Amniotic stem cell (primary cell): ENCODE results near the gene ZNF286A.
"Not testable (repeated sequence)": the region's sequence is repeated elsewhere in the genome, so short reads cannot be mapped to it uniquely, and the experiment has no call there.

Source experiments
- DNase-seq: peaks from one replicate; lab custom pipeline; 2025; lab: John Stamatoyannopoulos, UW

The ZNF286A gene

DNA sequence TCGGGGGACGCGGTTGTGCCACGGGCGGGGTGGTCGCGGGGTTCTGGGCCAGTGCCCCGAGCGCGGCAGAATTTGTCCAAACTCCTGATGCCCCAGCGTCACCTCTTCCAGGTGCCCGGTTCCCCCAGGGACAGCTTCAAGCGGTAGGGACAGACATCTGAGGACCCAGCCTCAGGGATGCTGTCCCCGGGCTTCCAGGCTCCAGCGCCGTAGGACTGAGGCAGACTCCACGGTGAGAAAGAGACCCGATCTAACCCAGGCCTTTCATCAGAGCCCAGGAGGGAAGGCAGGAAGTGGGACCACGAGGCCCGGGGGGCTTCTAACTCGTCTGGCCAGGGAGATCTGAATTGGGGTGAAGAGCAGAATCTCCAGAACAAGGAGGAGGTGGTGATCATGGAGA is 385 bp downstream of the ZNF286A start:
- DNase-seq: not testable (repeated sequence)

DNA sequence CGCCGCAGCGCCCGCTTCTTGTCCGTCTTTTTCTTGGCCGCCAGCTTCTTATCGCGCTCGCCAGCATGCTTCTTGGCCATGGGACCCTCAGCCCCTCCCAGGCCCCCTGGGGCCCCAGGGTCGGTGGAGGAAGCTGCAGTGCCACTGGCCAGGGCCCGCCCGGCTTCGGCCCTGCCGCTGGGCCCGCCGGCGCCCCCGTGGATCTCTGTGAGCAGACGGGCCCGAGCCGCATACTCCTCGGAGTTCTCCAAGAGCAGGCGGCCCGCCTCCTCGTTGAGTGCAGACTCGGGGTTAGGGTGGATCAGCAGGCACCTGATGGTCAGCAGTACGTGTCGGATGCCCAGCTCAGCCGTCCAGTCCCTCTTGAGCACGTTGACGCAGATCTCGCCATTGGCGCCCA is 4.7 kb downstream of the ZNF286A start:
- not testable (repeated sequence) for DNase-seq

DNA sequence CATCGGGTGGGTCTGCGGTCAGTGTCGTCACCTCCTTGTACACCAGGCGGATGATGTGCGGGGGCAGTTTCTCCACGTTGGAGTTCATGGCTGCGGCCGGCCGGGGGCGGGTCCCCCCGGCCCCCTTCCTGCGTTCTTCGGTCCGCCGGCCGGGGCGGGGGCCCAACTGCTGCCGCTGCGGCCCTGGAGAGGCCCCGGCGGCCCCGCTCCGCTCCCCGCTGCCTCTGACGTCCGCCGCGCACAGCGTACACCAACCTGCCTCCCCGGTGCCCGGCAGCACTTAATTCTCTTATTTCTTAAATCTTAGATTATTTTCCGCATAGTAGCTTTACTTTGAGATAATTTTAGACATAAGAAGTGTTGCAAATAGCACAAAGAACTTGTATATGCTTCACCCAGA is 5.3 kb downstream of the ZNF286A start:
- DNase-seq: not testable (repeated sequence)

DNA sequence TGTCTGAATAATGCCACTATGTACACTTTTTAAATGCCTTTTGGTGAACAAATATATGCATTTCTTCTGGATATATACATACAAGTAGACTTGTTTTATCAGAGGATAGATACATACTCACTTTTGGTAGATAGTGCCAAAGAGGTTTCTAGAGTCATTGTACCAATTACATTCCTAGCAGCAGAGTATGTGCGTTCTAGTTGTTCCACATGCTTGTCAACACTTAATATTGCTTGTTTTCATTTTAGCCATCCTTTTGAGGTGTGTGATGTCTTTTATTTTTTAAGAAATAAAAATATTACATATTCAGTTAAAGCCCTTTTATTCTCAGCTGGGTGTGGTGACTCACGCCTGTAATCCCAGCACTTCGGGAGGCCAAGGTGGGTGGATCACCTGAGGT is 9.3 kb downstream of the ZNF286A start:
- DNase-seq: not testable (repeated sequence)

- DNase-seq: not testable (repeated sequence)
These were observed 17.3 kb downstream of the ZNF286A start for GRCh38 chr17:15716601-15717563.

DNA sequence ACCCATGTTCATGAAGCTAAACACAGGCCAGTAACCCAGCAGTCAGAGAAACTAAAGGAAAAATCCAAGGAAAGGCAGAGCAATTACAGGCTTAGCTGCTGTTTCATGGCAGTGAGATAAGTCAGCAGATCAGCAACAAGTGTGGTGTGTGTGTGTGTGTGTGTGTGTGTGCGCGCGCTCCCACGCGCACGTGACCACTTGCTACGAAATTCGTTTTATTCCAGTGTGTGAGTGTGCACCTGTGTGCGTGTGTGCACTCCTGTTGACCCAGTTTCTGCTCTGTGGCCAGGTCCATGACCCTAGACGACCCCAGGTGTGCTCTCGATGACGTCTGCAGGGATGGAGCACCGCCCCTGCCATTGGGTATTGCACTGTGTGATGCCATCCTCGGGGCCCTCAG is 31.0 kb downstream of the ZNF286A start:
- DNase-seq: not testable (repeated sequence)

DNA sequence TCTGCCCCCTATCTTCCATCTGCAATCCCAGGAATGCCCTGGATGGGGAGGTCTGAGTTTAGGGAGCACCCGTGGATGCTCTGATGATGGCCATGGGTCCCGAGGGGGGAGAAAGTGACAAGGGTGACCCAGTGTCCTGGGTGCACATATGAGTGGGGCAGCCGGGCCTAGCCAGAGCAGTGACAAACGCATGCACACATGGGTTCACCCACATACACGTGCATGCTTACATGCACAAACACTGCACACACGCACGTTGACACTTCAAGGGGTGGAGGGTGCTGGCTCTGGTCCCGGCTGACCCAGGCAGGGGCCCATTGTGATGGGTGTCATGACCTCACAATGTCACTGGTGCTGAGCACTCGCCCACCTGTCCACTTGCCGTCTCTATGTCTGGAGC is 32.3 kb downstream of the ZNF286A start, which contains the start of gene TBC1D26:
TBC1D26 (plus strand) TSS at position 384 of the 400 bp plus-strand sequence. CDS start 3,066 bp downstream, outside the sequence.
- DNase-seq: not testable (repeated sequence)

DNA sequence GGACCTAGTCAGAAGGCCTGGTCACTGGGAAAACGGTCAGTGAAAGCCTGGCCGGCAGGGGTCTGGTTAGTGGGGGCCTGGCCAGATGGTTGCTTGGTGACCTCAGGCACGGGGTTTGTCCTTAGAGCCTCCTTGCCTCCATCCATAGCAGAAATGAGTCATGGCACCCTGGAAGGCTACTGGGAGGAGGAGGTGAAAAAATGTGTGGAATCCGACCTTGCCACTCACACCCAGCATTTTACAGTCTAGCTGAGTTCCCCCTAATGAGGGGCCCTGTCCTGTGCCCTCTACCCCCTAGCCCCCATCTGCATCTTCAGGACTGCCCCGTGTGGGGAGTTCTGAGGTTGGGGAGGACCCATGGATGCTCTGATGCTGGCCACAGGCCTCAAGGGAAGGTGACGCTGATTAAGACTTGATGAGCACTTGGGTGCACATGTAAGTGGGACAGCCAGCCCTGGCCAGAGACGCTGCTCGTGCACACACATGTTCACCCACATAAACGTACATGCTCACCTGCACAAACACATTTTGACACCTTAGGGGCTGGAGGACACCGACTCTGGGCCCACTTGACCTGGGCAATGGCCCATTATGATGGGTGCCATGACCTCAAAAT is 33.7 kb downstream of the ZNF286A start:
- not testable (repeated sequence) for DNase-seq

DNA sequence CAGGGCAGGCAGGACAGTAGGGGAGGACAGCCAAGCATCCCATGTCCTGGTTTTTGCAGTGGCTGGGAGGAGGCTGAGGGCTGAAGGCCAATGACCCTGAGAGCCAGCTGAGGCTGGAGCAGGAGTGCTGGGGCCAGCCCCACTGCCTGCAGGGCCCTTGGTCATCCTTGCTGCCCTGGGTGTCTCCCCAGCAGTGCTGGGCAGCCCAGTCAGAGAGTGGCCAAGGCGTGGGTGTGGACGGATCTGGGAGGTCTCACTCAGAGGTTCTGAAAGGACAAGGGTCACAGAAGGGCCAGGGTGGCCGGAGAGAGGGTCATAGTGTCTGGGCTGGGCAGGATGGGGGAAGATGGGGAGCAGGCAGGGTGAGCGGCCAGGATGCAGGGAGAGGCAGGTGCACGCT is 37.0 kb downstream of the ZNF286A start:
- not testable (repeated sequence) for DNase-seq

- no peak for DNase-seq
These were observed 38.5 kb downstream of the ZNF286A start for GRCh38 chr17:15738066-15738465.

- DNase-seq: not testable (repeated sequence)
These were observed 39.7 kb downstream of the ZNF286A start for GRCh38 chr17:15739259-15739658.

GRCh38 chr17:15740041-15740440 is 40.5 kb downstream of the ZNF286A start:
- DNase-seq: not testable (repeated sequence)

- no peak for DNase-seq
These were observed 41.1 kb downstream of the ZNF286A start for GRCh38 chr17:15740570-15741120.

- DNase-seq: no peak
These were observed 42.1 kb downstream of the ZNF286A start for GRCh38 chr17:15741624-15742023.

DNA sequence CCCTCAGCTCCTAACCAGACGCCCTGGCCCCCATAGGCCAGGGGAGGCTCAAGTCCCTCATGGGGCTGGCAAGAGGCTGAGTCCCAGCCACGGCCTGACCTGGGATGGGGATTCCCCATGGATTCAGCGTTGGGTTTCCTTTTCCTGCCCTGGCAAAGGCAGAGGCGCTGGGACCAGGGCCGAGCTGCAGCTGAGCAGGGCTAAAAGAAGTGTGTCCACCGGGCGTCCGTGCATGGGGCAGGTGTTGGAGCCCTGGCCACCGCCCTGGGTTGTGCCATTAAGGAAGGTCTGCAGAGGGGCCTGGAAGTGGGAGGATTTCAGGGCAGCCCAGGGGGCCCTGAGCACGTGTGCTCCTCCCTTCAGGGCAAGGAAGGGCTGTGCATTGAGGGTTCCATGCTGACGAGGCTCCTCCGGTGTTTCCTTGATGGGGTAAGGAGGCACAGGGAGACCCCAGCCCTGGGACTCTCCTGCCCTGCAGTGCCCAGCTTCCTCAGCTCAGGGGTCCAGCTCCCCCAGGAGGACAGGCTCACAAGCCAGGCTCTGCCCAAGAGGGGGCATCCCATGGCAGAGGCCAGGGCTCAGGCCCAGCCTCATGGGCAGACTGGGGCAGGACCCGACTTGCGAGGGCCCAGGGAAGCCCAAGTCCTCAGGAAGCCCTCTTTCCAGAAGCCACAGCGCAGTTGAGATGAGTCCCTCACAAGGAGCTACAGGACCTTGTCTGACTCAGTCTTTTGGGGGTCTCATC is 42.7 kb downstream of the ZNF286A start:
- DNase-seq: no peak

GRCh38 chr17:15742921-15743320 is 43.4 kb downstream of the ZNF286A start:
- DNase-seq: no peak

DNA sequence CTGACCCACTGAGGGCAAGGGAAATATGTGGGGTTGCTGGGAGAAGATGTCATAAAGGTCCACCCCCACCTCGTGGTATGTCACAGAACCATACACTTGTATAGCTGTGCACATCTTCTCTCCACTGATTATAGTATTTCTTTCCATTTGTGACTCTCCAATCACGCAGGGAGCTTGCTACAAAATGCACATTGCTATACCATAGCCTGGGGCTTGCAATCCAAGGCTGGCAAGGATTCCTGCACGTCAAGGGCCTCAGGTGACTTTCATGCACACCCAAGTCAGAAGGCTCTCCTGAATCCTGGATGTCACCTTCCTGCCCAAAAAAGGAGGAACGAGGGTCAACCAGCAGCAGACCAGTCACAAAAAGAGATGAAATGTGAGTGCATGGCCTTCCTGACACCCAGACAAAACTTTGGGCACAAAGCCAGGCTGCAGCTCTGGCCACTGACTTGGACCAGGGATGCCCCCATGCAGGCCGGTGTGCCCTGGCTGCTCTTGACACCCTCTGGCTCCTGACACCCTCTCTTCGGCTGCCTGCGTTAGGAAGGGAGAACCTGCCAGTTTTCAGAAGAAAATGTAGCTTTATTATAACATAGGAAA is 44.6 kb downstream of the ZNF286A start:
- no peak for DNase-seq

DNA sequence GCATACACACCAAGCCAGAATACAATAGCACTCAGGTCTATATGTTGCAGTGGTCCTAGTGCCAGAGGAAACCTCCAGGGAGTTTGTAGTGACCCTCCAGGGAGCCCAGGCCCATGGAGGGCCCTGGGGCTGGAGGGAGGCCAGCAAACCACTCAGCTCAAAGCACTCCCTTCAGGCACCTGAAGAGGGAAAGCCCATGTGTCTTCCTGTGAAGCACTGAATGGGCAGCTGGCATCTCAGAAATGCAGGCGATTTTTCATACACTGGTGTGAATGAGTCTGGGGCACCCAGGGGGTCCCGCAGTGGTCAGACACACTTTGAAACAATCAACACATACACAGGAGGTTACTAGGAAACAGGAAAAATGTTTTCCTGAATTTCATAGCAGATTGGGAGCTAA is 45.3 kb downstream of the ZNF286A start:
- DNase-seq: no peak

- DNase-seq: not testable (repeated sequence)
These were observed 49.9 kb downstream of the ZNF286A start for GRCh38 chr17:15749403-15749802.

DNA sequence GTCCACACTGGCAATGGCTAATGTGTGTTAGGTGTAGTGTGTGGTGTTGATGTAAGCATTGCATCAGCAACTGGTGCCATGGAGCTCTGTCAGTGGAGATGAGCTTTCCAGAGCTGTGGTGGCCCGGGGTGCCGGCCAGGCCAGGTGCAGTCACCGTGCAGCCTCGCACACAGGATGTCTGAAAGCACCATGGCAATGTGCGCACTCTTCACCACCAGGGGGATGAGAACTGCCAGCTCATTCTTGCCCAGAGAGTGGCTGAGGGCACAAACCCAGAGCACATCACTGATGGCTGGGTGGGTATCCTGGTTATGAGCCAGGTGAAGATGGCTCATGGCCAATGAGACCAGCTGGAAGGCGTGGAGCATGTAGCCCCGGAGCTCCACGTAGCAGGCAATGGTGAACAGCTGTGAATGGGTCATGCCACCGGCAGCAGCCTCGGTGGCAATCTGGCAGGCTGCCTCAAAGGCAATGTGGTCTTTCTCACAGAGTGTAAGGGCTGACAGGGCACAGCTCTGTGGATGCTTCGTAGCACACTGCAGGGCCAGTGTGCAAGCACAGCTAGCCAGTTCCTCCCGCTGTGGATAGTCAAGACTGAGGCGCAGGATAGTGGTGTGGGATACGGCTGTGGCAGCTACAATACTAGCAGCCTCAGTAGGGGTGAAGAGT is 69.4 kb downstream of the ZNF286A start:
- not testable (repeated sequence) for DNase-seq
